ENCODE measurements around the gene BHLHE40. TPM values are rescaled to one million over a fixed set of nuclear protein-coding genes. Genes with fewer than 3 reads are reported as not detected.

The BHLHE40 gene
- polyA plus RNA-seq, 1 of the 3 experiments (the other 2 are of a cell fraction) = 62.2 TPM

- Histone ChIP-seq H3K4me3 (ENCODE audit: low read depth in 2 of 2, low read length in 1 of 2) (peak overlapping the region; percentile 12 to 62; a peak in 3 of 4 replicates), H4K20me1 (ENCODE audit: insufficient read depth) (peaks cover 16% of the 10 kb centered on the region), H3F3A (replicated peaks; ENCODE audit: insufficient read depth) (peaks cover 57% of the 10 kb centered on the region), H3K9me3 (no peaks in the 10 kb centered on the region), H2AFZ (ENCODE audit: low read depth) (no peak overlapping the region; the same call in 1 of the 2 replicates), H3K27me3 (ENCODE audit: insufficient read depth) (no peaks in the 10 kb centered on the region), H3K36me3 (replicated peaks in 1 of 2; ENCODE audit: control insufficient read depth in 1 of 2, insufficient read depth in 2 of 2, low read length in 1 of 2) (peaks cover 26% of the 10 kb centered on the region in 2 experiments), H3K27ac (ENCODE audit: low read depth in 2 of 2, low read length in 1 of 2) (peak overlapping the region in 1 of 2 experiments; percentile 95; a peak in 3 of 4 replicates), H3K4me1 (ENCODE audit: control insufficient read depth in 1 of 2, insufficient read depth in 2 of 2, low read depth in 1 of 2, low read length in 1 of 2) (peaks cover 40 to 42% of the 10 kb centered on the region in 2 experiments), H3K79me2 (ENCODE audit: insufficient read depth) (peaks cover 59% of the 10 kb centered on the region), H3K9ac (peak overlapping the region; percentile 98), H3K4me2 (peak overlapping the region; percentile 76), H3K9me2 (no peaks in the 10 kb centered on the region)
- DNase-seq = no peak
- ChIA-PET CTCF (interaction anchor here (0.6 to 16.3 kb wide), 9 partner anchors 12 to 1651 kb away, joined by 3 to 277 read pairs (median 3); no protein-coding TSS in a partner anchor), POLR2A (interaction anchor here (0.6 to 0.8 kb wide), 2 partner anchors 20 to 28 kb away, joined by 3 to 4 read pairs; no protein-coding TSS in a partner anchor)
- TF ChIP-seq TCF12 (IDR thresholded peaks at IDR 0.05) (no peak), REST (IDR thresholded peaks at IDR 0.05; ENCODE audit: low read depth, low read length) (no peak), TAF1 (IDR thresholded peaks at IDR 0.05; ENCODE audit: borderline replicate concordance, low read depth, low read length) (no peak), NFIC (IDR thresholded peaks at IDR 0.05; ENCODE audit: borderline replicate concordance) (no peak), RCOR1 (IDR thresholded peaks at IDR 0.05; ENCODE audit: low read length) (no peak), MXI1 (IDR thresholded peaks at IDR 0.05; ENCODE audit: low read depth, low read length) (no peak), FOSL2 (IDR thresholded peaks at IDR 0.05; ENCODE audit: borderline replicate concordance, low read depth) (no peak), SMC3 (IDR thresholded peaks at IDR 0.05; ENCODE audit: low read depth, low read length) (no peak)
- WGBS (ENCODE audit: low lambda C conversion rate) = 83% methylated on average over 35 of the region's 40 CpGs
These were observed 3.8 kb downstream of the BHLHE40 start for GRCh38 chr3:4982773-4983738.

GRCh38 chr3:4983739-4984510 lies 4.7 kb downstream of the BHLHE40 start:
- Histone ChIP-seq H3F3A (replicated peaks; ENCODE audit: insufficient read depth) (peaks cover 54% of the 10 kb centered on the region), H3K4me2 (peak overlapping the region; percentile 76), H3K27ac (ENCODE audit: low read depth in 2 of 2, low read length in 1 of 2) (peak overlapping the region; percentile 60 to 95; a peak in 3 of 4 replicates), H3K9ac (peak overlapping the region; percentile 98), H3K9me2 (no peaks in the 10 kb centered on the region), H4K20me1 (ENCODE audit: insufficient read depth) (peaks cover 16% of the 10 kb centered on the region), H3K9me3 (no peaks in the 10 kb centered on the region), H2AFZ (ENCODE audit: low read depth) (no peak overlapping the region), H3K79me2 (ENCODE audit: insufficient read depth) (peaks cover 59% of the 10 kb centered on the region), H3K36me3 (replicated peaks in 1 of 2; ENCODE audit: control insufficient read depth in 1 of 2, insufficient read depth in 2 of 2, low read length in 1 of 2) (peaks cover 26% of the 10 kb centered on the region in 2 experiments), H3K4me1 (ENCODE audit: control insufficient read depth in 1 of 2, insufficient read depth in 2 of 2, low read depth in 1 of 2, low read length in 1 of 2) (peaks cover 40 to 43% of the 10 kb centered on the region in 2 experiments), H3K4me3 (ENCODE audit: low read depth in 2 of 2, low read length in 1 of 2) (peak overlapping the region; percentile 18 to 62; a peak in 2 of 4 replicates), H3K27me3 (ENCODE audit: insufficient read depth) (no peaks in the 10 kb centered on the region)
- no peak for DNase-seq
- ChIA-PET CTCF (interaction anchor here (0.7 to 16.3 kb wide), 10 partner anchors 8 to 648 kb away, joined by 3 to 277 read pairs (median 4); no protein-coding TSS in a partner anchor), POLR2A (no interaction called here)
- 39% methylated on average over 13 of the region's 16 CpGs for WGBS (ENCODE audit: low lambda C conversion rate)
- TF ChIP-seq POLR2AphosphoS5 (IDR thresholded peaks at IDR 0.05; ENCODE audit: low read depth, low read length) = peak; percentile 39
- no peak for TF ChIP-seq RXRA (IDR thresholded peaks at IDR 0.05; ENCODE audit: borderline replicate concordance, low read depth)
- TF ChIP-seq ELF1 (IDR thresholded peaks at IDR 0.05) = no peak
- 0 out of 2 replicates have a peak, but pooled peaks have one; percentile 13 for TF ChIP-seq MAX (IDR thresholded peaks at IDR 0.05; ENCODE audit: low read depth)
- TF ChIP-seq NRF1 (IDR thresholded peaks at IDR 0.05; ENCODE audit: low read depth, low read length) = no peak
- no peak for TF ChIP-seq FOXJ3 (CRISPR knock-in tag; IDR thresholded peaks at IDR 0.05)
- no peak for TF ChIP-seq PBX3 (IDR thresholded peaks at IDR 0.05)
- no peak for TF ChIP-seq CTCF (IDR thresholded peaks at IDR 0.05)
- peak; percentile 50; the same call in 1 of the 2 replicates for TF ChIP-seq FOSL2 (IDR thresholded peaks at IDR 0.05; ENCODE audit: borderline replicate concordance, low read depth)
